ENCODE measurements around the gene CNOT6L.

DNA sequence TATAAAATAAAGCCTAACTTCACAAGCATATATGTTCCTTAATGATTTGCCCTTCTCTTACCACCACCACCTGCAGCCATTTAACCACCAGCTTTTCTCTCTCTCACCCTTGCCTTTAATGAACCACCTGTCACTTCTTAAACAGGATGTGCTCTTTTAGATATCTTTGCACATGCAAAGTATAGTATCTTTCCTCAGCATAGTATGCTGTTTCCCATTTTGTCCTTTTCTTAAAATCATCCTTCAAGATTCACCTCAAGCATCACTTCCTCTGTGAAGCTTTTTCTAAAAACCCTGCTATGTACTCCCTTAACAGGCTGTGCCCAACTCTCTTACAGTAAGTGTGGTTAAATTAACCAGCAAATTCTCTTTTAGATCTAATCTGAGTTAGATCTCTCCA lies 8.2 kb upstream of the CNOT6L start:
- no peak for TF ChIP-seq POLR2A (IDR thresholded peaks at IDR 0.05)
- TF ChIP-seq, protein P1, sequence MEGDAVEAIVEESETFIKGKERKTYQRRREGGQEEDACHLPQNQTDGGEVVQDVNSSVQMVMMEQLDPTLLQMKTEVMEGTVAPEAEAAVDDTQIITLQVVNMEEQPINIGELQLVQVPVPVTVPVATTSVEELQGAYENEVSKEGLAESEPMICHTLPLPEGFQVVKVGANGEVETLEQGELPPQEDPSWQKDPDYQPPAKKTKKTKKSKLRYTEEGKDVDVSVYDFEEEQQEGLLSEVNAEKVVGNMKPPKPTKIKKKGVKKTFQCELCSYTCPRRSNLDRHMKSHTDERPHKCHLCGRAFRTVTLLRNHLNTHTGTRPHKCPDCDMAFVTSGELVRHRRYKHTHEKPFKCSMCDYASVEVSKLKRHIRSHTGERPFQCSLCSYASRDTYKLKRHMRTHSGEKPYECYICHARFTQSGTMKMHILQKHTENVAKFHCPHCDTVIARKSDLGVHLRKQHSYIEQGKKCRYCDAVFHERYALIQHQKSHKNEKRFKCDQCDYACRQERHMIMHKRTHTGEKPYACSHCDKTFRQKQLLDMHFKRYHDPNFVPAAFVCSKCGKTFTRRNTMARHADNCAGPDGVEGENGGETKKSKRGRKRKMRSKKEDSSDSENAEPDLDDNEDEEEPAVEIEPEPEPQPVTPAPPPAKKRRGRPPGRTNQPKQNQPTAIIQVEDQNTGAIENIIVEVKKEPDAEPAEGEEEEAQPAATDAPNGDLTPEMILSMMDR (IDR thresholded peaks at IDR 0.05), result no peak
